Activated T-helper 1 cell treated with anti-CD3 and anti-CD28 coated beads, Interleukin-12 subunit alpha, Interleukin-12 subunit beta, Interleukin-2, Interleukin-4 antibody, amounts not matched to agents 30 ng/mL and 10 ng/mL and 1 ng/mL, durations not matched to agents 14 hours and 24 hours and 36 hours (primary cell): ENCODE data around the gene KCNK13. TPM values are rescaled to one million over a fixed set of nuclear protein-coding genes. Genes with fewer than 3 reads are reported as not detected.

Experiments used
- DNase-seq: peaks from one replicate; pipeline ENCODE4 v3.0.0; 2021; ENCODE audit warnings: low spot score
- H3K27ac Mint-ChIP-seq: one replicate; pipeline ENCODE4 v1.8.0; 2021; ENCODE audit warnings: mild to moderate bottlenecking, mixed read lengths
- H3K27me3 Mint-ChIP-seq: one replicate; pipeline ENCODE4 v1.8.0; 2022; ENCODE audit warnings: mild to moderate bottlenecking, moderate library complexity, mixed read lengths; ENCODE audit not compliant: insufficient read depth
- H3K36me3 Mint-ChIP-seq: one replicate; pipeline ENCODE4 v1.8.0; 2021; ENCODE audit warnings: low read depth, mixed read lengths
- H3K4me1 Mint-ChIP-seq: one replicate; pipeline ENCODE4 v1.8.0; 2021; ENCODE audit warnings: low read depth, mixed read lengths
- H3K4me3 Mint-ChIP-seq: one replicate; pipeline ENCODE4 v1.8.0; 2021; ENCODE audit warnings: mild to moderate bottlenecking, moderate library complexity, mixed read lengths
- H3K9me3 Mint-ChIP-seq: one replicate; pipeline ENCODE4 v1.8.0; 2021; ENCODE audit warnings: mixed read lengths
- intact Hi-C: fragments of 100-400 bp; cut with micrococcal nuclease; formaldehyde crosslinking; loops from one replicate; pipeline ENCODE4 v1.15.1; 2024
- total RNA-seq: library from RNA; stranded (reverse); gene quantifications from 2 replicates; pipeline ENCODE4 v1.2.3, GENCODE V29; 2022

The KCNK13 gene
- total RNA-seq, 1 donor from 2014 or later, result not detected

DNA sequence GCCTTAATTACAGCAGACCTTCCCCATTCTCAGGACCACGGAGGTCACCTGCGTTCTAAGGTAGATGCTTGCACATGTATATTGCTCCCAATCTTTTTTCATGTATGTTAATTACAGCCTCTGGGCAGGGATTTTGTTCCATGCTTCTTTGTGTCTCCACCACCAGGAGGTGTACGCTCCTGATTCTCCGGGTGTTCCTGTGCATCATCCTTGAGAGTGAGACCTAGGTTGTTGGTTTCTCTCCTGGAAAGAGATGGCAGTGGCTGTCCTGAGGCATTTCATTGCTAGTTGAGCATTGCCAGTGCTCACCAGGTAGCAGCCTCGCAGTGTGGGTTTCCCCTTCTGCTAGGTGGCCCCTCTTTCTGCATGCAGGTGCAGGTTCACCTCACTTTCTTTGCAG is 52.8 kb downstream of the KCNK13 start:
- Mint-ChIP-seq H3K36me3 (no peaks in the 10 kb centered on the region), H3K4me1 (no peaks in the 10 kb centered on the region), H3K27me3 (peaks cover 16% of the 10 kb centered on the region), H3K27ac (no peak overlapping the region), H3K9me3 (no peaks in the 10 kb centered on the region), H3K4me3 (no peak overlapping the region)
- intact Hi-C loops, result no loop called here
- no peak for DNase-seq

DNA sequence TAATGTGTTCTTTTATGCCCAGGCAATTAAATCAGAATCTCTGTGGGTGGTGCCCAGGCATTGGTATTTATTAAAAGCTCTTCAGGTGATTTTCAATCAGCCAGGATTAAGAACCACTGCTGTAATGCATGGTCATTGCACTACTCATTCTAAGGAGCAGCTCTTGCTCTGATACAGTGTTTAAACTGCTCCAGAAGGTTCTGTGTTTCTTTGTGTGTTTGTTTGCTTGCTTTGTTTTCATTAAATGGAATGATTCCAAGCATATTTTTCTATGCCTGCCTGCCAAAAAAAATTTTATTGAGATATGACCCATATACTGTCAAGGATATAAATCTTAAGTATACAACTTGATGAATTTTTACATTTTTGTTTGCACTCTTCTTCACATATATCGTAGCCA is 54.0 kb downstream of the KCNK13 start:
- Mint-ChIP-seq H3K4me3 (no peak overlapping the region), H3K27me3 (peaks cover 16% of the 10 kb centered on the region), H3K9me3 (peaks cover 4% of the 10 kb centered on the region), H3K36me3 (no peaks in the 10 kb centered on the region), H3K27ac (no peak overlapping the region), H3K4me1 (no peaks in the 10 kb centered on the region)
- no peak for DNase-seq
- intact Hi-C loops, result no loop called here

DNA sequence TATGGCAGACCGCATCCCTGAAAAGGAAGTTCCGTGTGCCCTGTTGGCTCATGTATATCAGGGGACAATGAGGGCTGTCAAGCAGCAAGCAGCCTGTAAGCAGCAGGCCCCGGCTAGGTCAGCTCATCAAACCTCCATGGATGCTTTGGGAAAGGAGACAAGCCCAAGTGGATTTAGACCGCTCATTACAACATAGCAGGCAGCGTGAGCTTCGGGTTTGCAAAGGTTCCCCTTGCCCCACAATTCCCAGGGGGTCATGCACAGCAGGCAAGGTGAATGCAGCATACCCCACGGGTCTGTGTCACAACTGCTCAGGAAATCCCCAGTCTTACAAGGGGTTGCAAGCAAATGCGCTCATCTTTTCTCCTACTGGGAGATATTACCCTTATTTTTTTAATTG is 54.6 kb downstream of the KCNK13 start:
- H3K4me1 Mint-ChIP-seq, result no peaks in the 10 kb centered on the region
- intact Hi-C loops, result no loop called here
- no peak overlapping the region for H3K27ac Mint-ChIP-seq
- peaks cover 11% of the 10 kb centered on the region for H3K27me3 Mint-ChIP-seq
- no peak for DNase-seq
- H3K36me3 Mint-ChIP-seq, result no peaks in the 10 kb centered on the region
- no peak overlapping the region for H3K4me3 Mint-ChIP-seq
- peaks cover 4% of the 10 kb centered on the region for H3K9me3 Mint-ChIP-seq

DNA sequence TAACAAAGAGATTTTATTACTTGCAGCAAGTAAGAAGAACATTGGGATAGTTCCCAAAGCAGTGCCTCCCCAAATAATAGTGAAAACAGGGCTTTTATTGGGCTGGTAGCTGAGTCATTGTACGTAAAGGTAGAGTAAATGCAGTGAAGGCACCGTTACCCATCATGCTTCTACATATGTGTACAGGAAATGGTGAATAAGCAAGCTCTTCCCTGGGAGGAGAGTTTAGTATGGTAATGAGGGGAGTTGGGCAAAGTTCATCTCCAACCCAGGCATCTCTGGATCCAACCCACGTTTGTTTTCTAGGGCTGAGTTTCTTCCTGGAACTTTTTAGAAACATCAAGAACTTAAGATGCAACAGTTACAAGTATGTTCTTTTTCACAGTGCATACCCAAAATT is 56.2 kb downstream of the KCNK13 start:
- peaks cover 4% of the 10 kb centered on the region for H3K9me3 Mint-ChIP-seq
- intact Hi-C loops, result no loop called here
- no peak overlapping the region for H3K4me3 Mint-ChIP-seq
- H3K27me3 Mint-ChIP-seq, result peaks cover 10% of the 10 kb centered on the region
- H3K27ac Mint-ChIP-seq, result no peak overlapping the region
- H3K4me1 Mint-ChIP-seq, result no peaks in the 10 kb centered on the region
- no peaks in the 10 kb centered on the region for H3K36me3 Mint-ChIP-seq
- DNase-seq, result no peak

DNA sequence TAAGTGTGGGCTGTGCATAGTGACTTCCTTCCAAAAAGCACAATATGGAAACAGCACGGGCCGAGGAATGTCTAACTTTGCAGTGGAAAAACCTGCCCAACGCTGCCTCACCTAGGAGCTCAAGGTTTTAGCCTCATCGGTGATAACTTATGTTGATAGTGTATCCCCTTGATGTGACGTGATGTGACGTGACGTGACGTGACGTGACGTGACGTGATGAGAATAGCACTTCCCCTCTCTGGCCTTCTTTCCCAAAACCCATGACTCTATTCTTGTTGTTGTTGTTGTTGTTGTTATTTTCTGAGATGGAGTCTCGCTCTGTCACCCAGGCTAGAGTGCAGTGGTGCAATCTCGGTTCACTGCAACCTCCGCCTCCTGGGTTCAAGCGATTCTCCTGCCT is 64.5 kb downstream of the KCNK13 start:
- H3K4me3 Mint-ChIP-seq, result no peak overlapping the region
- DNase-seq, result no peak
- no peak overlapping the region for H3K27ac Mint-ChIP-seq
- H3K27me3 Mint-ChIP-seq, result peaks cover 9% of the 10 kb centered on the region
- intact Hi-C loops, result no loop called here
- no peaks in the 10 kb centered on the region for H3K36me3 Mint-ChIP-seq
- H3K4me1 Mint-ChIP-seq, result no peaks in the 10 kb centered on the region
- no peaks in the 10 kb centered on the region for H3K9me3 Mint-ChIP-seq

DNA sequence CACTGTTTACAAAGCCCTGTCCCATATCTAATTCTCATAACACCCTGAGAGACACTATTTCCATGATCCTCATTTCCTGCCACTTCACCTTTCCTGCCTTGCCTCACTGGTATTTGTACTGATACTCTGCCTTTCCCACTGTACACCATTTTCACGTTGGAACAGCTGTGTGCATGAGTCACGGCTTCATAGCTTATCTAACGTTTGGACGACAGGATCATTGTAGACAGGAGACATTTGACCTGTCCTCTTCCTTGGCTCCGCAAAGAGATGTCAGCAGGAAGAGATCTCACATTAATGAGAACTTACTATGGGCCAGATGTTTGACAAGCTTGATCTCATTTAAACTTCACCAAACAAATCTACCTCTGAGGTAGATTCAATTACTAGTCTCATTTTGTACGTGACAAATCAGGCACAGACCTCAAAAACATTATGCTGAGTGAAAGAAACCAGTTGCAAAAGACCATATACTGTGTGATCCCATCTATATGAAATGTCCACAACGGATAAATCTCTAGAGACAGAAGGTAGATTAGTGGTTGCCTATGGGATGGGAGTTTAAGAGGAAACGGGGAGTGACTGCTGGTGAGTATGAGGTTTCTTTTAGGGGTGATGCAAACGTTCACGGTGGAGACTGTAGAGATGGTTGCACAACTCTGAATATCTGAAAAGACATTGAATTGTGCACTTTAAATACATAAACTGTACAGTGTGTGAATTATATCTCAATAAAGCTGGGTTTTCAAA is 71.2 kb downstream of the KCNK13 start:
- no peaks in the 10 kb centered on the region for H3K4me1 Mint-ChIP-seq
- peaks cover 5% of the 10 kb centered on the region for H3K27me3 Mint-ChIP-seq
- no peaks in the 10 kb centered on the region for H3K9me3 Mint-ChIP-seq
- no peak overlapping the region for H3K4me3 Mint-ChIP-seq
- H3K27ac Mint-ChIP-seq, result no peak overlapping the region
- intact Hi-C loops, result no loop called here
- no peaks in the 10 kb centered on the region for H3K36me3 Mint-ChIP-seq
- no peak for DNase-seq

DNA sequence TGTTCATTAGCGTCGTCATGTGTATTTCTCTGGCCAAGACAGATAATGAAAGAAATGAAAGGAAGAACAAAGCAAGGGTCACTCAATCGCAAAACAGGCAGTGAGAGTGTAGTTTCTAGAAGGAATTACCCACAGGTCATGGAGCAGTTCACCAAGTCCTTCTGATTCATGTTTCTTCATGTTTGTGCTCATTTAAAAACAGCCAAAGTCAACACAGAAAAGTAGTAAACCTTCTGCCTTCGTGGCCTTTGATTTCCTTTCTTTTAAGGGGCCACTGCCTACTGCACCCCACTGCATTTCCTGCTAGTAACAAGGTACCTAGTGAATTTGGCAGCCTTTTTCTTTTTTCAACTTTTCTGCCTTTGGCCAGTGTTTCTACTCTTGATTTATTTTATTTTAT is 75.1 kb downstream of the KCNK13 start:
- Mint-ChIP-seq H3K9me3 (no peaks in the 10 kb centered on the region), H3K36me3 (no peaks in the 10 kb centered on the region), H3K27me3 (peaks cover 4% of the 10 kb centered on the region), H3K27ac (no peak overlapping the region), H3K4me3 (no peak overlapping the region), H3K4me1 (no peaks in the 10 kb centered on the region)
- DNase-seq, result no peak
- intact Hi-C loops, result no loop called here

DNA sequence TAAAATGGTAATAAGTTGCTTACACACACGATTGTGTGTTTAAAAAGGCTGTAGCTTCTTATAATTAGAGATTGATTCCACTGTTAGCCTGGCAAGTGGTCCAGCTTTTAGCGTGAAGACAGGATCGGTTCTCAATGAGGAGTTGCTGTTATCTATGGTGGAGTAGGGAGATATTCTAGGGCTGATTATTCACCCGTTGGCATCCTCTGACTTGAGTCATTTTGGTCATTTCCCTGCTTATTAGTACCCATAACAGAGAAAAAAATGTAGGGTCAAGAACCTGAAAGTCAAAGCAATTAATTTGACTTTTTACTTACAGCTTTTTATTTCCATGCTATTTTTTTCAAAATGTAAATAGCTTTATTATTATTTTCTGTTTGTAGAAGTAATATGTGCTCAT is 76.0 kb downstream of the KCNK13 start:
- no peaks in the 10 kb centered on the region for H3K36me3 Mint-ChIP-seq
- peaks cover 4% of the 10 kb centered on the region for H3K27me3 Mint-ChIP-seq
- H3K27ac Mint-ChIP-seq, result no peak overlapping the region
- no peak for DNase-seq
- intact Hi-C loops, result no loop called here
- H3K4me3 Mint-ChIP-seq, result no peak overlapping the region
- no peaks in the 10 kb centered on the region for H3K9me3 Mint-ChIP-seq
- H3K4me1 Mint-ChIP-seq, result no peaks in the 10 kb centered on the region

DNA sequence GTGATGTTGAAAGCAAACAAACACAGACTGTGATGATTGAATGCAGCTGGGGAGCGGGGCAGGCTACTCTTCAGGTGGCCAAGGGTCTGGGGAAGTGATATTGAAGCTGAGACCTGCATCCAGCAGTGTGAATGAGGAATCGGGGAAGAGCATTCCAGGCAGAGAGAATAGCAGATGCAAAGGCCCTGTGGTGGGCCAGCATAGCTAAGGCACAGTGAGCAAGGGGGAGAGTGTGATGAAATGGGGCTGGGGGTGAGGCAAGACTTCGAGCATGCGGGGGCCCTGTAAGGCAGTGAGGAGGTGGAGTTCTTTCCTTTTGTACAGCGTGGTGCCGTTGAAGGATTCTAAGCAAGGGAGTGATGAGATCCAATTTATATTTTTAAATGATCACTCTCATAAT is 77.4 kb downstream of the KCNK13 start:
- peaks cover 3% of the 10 kb centered on the region for H3K27me3 Mint-ChIP-seq
- no peaks in the 10 kb centered on the region for H3K4me1 Mint-ChIP-seq
- intact Hi-C loops, result no loop called here
- no peak overlapping the region for H3K4me3 Mint-ChIP-seq
- H3K27ac Mint-ChIP-seq, result no peak overlapping the region
- H3K9me3 Mint-ChIP-seq, result no peaks in the 10 kb centered on the region
- H3K36me3 Mint-ChIP-seq, result no peaks in the 10 kb centered on the region
- DNase-seq, result no peak

DNA sequence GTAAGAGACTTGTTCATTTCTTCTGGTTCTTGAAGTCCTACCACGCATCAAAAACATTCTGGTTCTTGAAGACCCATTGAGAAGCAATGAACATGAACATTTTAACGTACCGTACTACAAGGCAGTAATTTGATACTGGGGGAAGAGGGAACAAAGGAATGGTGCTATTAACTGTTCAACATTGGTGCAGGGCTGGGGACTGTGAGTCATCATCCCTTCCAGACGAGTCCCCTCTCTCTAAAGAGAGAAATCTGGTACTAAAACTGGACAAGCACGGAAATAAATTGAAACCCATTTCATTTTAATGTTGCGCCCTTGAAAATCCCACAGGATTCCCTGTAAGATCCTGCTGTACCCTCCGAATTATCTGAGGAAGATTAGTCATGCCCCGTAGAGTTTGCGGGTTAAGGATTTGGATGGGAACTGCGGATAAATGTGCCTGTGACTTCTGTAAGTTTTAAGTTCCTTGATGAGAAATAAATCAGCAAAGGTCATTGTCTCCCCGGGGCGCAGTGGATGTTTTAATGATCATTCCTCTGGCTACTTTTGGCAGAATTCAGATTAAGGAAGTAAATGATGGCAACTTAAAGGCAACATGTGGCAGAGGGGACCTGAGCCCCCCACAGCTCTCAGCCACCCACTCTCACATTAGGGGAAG is 78.6 kb downstream of the KCNK13 start:
- Mint-ChIP-seq H3K27ac (no peak overlapping the region), H3K9me3 (no peaks in the 10 kb centered on the region), H3K4me1 (no peaks in the 10 kb centered on the region), H3K4me3 (no peak overlapping the region), H3K36me3 (no peaks in the 10 kb centered on the region), H3K27me3 (peaks cover 4% of the 10 kb centered on the region)
- DNase-seq, result no peak
- intact Hi-C loops, result no loop called here

DNA sequence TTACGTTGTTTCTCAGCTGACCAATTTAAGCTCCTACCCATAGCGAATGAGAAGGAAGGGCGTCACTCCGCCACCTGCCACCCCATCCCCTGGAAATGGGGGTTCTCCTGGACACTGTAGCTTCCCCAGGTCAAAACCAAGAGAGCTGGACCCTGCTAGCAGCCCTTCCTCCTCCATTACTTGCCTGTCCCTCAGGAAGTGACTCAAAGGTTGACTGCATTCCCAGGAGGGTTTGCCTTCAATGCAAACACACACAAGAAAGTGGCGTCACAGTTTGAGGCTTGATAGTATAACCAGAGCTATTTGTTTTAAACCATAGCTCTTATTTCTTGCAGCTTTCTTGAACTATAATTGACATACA is 79.1 kb downstream of the KCNK13 start:
- intact Hi-C loops, result no loop called here
- DNase-seq, result no peak
- Mint-ChIP-seq H3K27me3 (peaks cover 9% of the 10 kb centered on the region), H3K4me3 (no peak overlapping the region), H3K9me3 (no peaks in the 10 kb centered on the region), H3K27ac (no peak overlapping the region), H3K4me1 (no peaks in the 10 kb centered on the region), H3K36me3 (no peaks in the 10 kb centered on the region)

DNA sequence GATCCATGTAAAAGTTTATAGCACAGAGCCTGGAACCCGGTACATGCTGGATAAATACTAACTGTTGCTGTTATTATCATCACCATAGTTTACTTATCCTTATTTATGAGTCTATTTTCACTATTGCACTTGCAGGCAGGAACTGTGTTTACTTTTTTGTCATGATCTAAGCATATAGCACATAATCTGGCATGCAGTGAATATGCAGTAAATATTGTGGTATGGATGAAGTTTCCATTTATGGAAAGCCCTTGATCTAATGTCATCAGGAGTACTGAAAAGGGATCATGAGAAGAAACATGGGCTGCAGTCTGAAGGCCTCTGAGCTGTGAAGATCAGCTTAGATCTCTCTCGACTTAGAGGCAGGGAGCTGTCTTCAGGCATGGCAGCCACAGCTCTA is 91.6 kb downstream of the KCNK13 start:
- Mint-ChIP-seq H3K36me3 (no peaks in the 10 kb centered on the region), H3K9me3 (peaks cover 7% of the 10 kb centered on the region), H3K27ac (no peak overlapping the region), H3K4me1 (no peaks in the 10 kb centered on the region), H3K27me3 (no peaks in the 10 kb centered on the region), H3K4me3 (no peak overlapping the region)
- no peak for DNase-seq
- intact Hi-C loops, result no loop called here

DNA sequence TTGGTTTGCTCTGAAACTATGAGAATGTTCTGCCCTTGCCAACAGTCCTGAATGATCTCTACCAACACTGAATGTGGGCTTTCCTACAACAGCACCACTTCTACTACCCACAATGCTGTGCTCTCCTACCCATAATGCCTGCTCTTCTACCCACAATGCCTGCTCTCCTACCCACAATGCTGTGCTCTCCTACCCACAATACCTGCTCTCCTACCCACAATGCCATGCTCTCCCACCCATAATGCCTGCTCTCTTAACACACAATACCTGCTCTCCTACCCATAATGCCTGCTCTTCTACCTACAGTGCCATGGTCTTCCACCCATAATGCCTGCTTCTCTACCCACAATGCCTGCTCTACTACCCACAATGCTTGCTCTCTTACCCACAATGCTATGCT is 92.3 kb downstream of the KCNK13 start:
- Mint-ChIP-seq H3K36me3 (no peaks in the 10 kb centered on the region), H3K4me1 (no peaks in the 10 kb centered on the region), H3K27ac (no peak overlapping the region), H3K9me3 (peaks cover 7% of the 10 kb centered on the region), H3K4me3 (no peak overlapping the region), H3K27me3 (no peaks in the 10 kb centered on the region)
- no peak for DNase-seq
- intact Hi-C loops, result no loop called here

DNA sequence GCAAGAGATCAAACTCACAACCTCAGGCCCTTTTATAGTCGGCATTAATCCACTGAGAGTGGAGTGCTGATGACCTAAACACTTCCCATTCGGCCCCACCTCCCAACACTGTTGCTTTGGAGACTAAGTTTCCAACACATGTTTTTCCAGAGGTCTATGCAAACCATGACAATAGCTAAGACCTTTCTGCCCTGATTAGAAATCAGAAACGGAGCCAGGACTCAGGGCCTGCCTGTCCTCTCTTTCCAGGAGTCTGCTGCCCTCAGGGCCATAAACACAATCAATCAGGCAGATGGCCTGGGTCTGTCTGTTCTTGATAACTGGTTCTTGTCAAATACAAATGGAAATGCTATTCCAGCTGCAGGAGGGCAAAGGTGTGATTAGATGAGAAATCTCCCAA is 97.4 kb downstream of the KCNK13 start:
- no peak overlapping the region for H3K4me3 Mint-ChIP-seq
- no peak overlapping the region for H3K27ac Mint-ChIP-seq
- peaks cover 4% of the 10 kb centered on the region for H3K9me3 Mint-ChIP-seq
- H3K27me3 Mint-ChIP-seq, result peaks cover 2% of the 10 kb centered on the region
- no peaks in the 10 kb centered on the region for H3K36me3 Mint-ChIP-seq
- no peak for DNase-seq
- no peaks in the 10 kb centered on the region for H3K4me1 Mint-ChIP-seq
- intact Hi-C loops, result no loop called here
